ENCODE results near the gene GABRB2. TPM values are rescaled to one million over a fixed set of nuclear protein-coding genes. Genes with fewer than 3 reads are reported as not detected.

Gene GABRB2
- total and polyA plus RNA-seq, 4 donors: 0.08 TPM; not detected in 3

GRCh38 chr5:161547738-161548486 lies 1.4 kb upstream of the GABRB2 start:
- Histone ChIP-seq H3K36me3 (ENCODE audit: control insufficient read depth in 4 of 4, insufficient read depth in 3 of 4, low read depth in 1 of 4, low read length in 3 of 4) (no peaks in the 10 kb centered on the region), H3K9ac (ENCODE audit: low read depth in 1 of 2, low read length in 2 of 2) (no peak overlapping the region), H3K9me3 (ENCODE audit: control insufficient read depth in 4 of 4, low read length in 3 of 4) (no peaks in the 10 kb centered on the region), H3K27me3 (ENCODE audit: control insufficient read depth in 4 of 4, insufficient read depth in 4 of 4, low read length in 3 of 4) (peaks cover 3 to 28% (median 8%) of the 10 kb centered on the region in 4 donors), H3K4me1 (ENCODE audit: control insufficient read depth in 4 of 4, insufficient read depth in 4 of 4, low read length in 3 of 4) (peaks cover 13 to 27% (median 17%) of the 10 kb centered on the region in 4 donors), H3K4me3 (ENCODE audit: low read depth in 1 of 3, low read length in 3 of 3) (peak overlapping the region in 2 of 3 donors; percentile 17 to 49), H3K27ac (ENCODE audit: low read depth in 1 of 2, low read length in 2 of 2) (no peak overlapping the region)
- 2% methylated on average over 64 of the region's 64 CpGs for WGBS
- no peak for TF ChIP-seq YY1 (IDR thresholded peaks at IDR 0.05)
- TF ChIP-seq FOXA1 (IDR thresholded peaks at IDR 0.05): no peak
- no peak for TF ChIP-seq HNF4A (conservative IDR thresholded peaks at IDR 0.05)
- TF ChIP-seq RAD21 (IDR thresholded peaks at IDR 0.05): no peak
- no peak for TF ChIP-seq ATF3 (IDR thresholded peaks at IDR 0.05)
- TF ChIP-seq RXRA (IDR thresholded peaks at IDR 0.05): no peak
- no peak for TF ChIP-seq ZBTB33 (IDR thresholded peaks at IDR 0.05)
- no peak for TF ChIP-seq REST (IDR thresholded peaks at IDR 0.05)
- TF ChIP-seq FOXA2 (IDR thresholded peaks at IDR 0.05): no peak
- no peak for TF ChIP-seq GABPA (IDR thresholded peaks at IDR 0.05 in 1 of 2, conservative IDR thresholded peaks at IDR 0.05 in 1 of 2)
- no peak for TF ChIP-seq EGR1 (IDR thresholded peaks at IDR 0.05; ENCODE audit: low read depth in 2 of 2)
- TF ChIP-seq HNF4G (IDR thresholded peaks at IDR 0.05): no peak
- TF ChIP-seq TAF1 (conservative IDR thresholded peaks at IDR 0.05): no peak
- TF ChIP-seq NR2F2 (IDR thresholded peaks at IDR 0.05): no peak
- DNase-seq (ENCODE audit: low spot score): no peak

- Histone ChIP-seq H3K9ac (ENCODE audit: low read depth in 1 of 2, low read length in 2 of 2) (no peak overlapping the region), H3K4me3 (ENCODE audit: low read depth in 1 of 3, low read length in 3 of 3) (peak overlapping the region in 2 of 3 donors; percentile 17 to 49), H3K27me3 (ENCODE audit: control insufficient read depth in 4 of 4, insufficient read depth in 4 of 4, low read length in 3 of 4) (peaks cover 3 to 28% (median 8%) of the 10 kb centered on the region in 4 donors), H3K36me3 (ENCODE audit: control insufficient read depth in 4 of 4, insufficient read depth in 3 of 4, low read depth in 1 of 4, low read length in 3 of 4) (no peaks in the 10 kb centered on the region), H3K9me3 (ENCODE audit: control insufficient read depth in 4 of 4, low read length in 3 of 4) (no peaks in the 10 kb centered on the region), H3K27ac (ENCODE audit: low read depth in 1 of 2, low read length in 2 of 2) (no peak overlapping the region), H3K4me1 (ENCODE audit: control insufficient read depth in 4 of 4, insufficient read depth in 4 of 4, low read length in 3 of 4) (peaks cover 13 to 27% (median 17%) of the 10 kb centered on the region in 4 donors)
- no peak for DNase-seq (ENCODE audit: low spot score)
- TF ChIP-seq ZBTB33 (IDR thresholded peaks at IDR 0.05) (no peak), JUND (IDR thresholded peaks at IDR 0.05) (no peak), RAD21 (IDR thresholded peaks at IDR 0.05) (no peak), FOXA2 (IDR thresholded peaks at IDR 0.05) (no peak), REST (IDR thresholded peaks at IDR 0.05) (no peak), HNF4G (IDR thresholded peaks at IDR 0.05) (no peak), ATF3 (IDR thresholded peaks at IDR 0.05) (no peak), MAX (IDR thresholded peaks at IDR 0.05) (no peak), SP1 (IDR thresholded peaks at IDR 0.05) (no peak), YY1 (IDR thresholded peaks at IDR 0.05) (no peak), NR2F2 (IDR thresholded peaks at IDR 0.05) (no peak), EGR1 (IDR thresholded peaks at IDR 0.05; ENCODE audit: low read depth in 2 of 2) (no peak), HNF4A (conservative IDR thresholded peaks at IDR 0.05) (no peak), FOXA1 (IDR thresholded peaks at IDR 0.05) (no peak), TAF1 (conservative IDR thresholded peaks at IDR 0.05) (no peak), RXRA (IDR thresholded peaks at IDR 0.05) (no peak)
- 1% methylated on average over 17 of the region's 17 CpGs for WGBS
These were observed 847 bp upstream of the GABRB2 start for GRCh38 chr5:161547406-161547737.

Data from liver (tissue), 9 donors.